HG02885 (cell line): ENCODE results near the gene PHF19.

Experiments used
- ATAC-seq: cut with Tn5 transposase; IDR thresholded peaks from one replicate; pipeline ENCODE4 v1.9.1; 2021; ENCODE audit warnings: mild to moderate bottlenecking; ENCODE audit not compliant: unreplicated experiment, poor library complexity

The PHF19 gene

DNA sequence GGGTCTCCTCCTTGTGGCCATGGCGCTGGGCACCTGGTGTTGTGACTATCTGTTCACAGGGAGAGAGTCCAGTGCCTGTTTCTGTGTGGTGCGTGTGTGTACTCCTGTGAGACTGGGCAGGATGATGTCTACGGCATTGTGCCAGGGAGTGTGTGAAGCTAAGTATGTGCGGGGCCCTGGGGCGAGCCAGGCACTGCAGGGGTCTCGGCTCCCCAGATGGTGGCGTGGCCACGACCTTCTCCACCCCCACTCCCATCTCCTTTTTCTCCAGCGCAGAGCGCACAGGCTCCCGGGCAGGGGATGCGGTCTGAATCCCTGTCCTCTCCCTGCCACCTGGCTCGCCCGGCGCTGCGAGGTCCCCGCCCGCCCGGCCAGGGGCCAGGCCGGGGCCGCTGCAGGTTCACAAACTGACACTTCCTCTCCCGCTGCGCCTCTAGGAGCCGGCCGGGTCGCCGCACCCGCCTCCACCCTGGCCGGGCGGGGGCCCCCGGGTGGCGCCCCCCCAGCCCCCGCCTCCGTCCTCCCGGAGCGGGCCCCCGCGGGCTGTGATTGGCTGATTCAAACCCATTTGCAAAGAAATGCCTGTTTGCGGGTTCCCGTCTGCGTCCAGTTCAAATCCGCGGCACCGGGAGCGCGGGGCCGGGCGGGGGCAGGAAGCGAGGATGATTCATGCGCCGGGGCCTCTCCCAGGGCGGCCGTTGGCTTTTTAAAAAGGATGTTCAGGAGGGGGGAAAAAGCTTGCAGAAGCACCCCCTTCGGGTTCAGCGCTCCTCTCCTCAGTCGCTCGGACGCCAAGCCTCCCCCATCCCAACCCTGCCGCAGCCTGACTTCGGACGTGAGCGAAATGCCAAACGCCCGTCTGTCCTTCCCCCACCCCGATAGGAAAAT, 790 bp downstream of the PHF19 start:
- ATAC-seq: peak; percentile 62

DNA sequence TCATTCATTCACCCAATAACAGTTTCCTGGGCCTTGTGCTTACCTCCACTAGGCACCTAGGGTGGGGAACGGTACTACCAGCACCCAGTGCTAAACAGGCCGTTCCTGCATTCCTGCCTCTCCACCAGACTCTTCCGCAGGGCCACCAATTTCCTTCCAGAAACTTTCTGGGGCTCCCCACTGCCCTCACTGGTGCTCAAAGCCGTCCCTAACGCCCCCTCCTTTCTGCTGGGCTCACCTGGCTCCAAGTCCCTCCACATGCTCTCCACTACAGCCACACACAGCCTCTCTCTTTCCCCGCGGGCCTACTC, 1.4 kb downstream of the PHF19 start:
- ATAC-seq: no peak

DNA sequence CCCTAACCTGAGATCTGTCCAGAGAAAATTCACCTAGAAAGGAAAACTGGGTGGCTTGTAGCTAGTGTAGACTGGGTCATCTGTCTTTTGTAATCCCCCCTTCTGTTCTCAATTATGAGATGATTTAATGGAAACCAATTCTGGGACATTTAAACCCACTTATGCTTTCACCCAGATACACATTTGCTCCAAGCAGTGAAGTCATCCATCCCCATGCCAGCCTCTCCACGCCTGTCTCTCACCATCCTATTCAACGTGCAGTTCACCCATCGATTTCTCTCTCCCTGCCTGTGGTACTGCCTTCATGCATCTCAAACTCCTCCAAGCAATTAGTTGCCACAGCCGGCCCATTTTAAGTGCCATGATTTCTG, 1.8 kb downstream of the PHF19 start:
- no peak for ATAC-seq

DNA sequence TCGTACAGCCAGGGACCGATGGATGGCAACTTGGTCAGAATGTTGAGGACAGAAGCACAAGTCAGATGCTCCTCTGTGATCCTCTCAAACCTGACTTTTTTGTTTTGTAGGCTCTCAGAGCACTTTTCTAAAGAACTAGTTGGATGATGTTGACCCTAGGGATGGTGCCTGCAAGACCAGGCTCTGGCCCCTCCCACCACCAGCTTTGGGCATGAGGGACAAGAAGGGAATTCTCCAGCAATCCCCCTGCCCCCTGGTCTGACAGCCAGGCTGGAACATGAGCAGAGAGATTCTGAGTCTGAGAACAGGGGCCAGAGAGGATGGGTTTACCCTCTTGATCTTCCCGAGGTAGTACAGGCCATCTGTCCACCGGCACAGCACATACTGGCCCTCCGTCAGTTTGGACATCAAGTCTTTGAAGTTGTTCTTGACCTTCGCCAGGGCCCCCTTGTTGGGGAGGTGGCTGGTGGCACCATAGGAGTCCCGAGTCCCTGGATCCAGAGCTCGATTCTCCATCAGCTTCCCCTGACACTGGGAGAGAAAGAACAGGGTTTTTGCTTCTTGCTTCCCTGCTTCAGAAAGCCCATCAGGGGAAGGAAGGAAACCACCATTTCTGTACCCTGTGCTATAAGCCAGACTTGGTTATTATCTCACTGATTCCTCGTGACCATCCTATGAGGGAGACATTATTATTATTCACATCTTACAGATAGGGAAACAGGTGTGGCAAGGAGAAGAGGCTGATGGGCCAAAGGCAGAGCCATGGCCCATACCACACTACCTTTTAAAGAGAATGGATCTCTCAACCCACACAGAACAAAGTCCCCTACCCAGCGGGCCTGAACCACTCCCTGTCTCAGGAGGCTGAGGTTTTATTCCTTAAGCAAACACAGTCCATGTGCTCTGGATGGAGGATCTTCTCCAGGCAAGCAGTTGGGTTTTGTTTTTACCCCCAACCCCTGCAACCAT, 2.5 kb downstream of the PHF19 start:
- no peak for ATAC-seq

GRCh38 chr9:120873512-120873911, 3.5 kb downstream of the PHF19 start:
- ATAC-seq: no peak

GRCh38 chr9:120872791-120873502, 4.0 kb downstream of the PHF19 start:
- ATAC-seq: no peak

GRCh38 chr9:120870206-120870605, 6.8 kb downstream of the PHF19 start:
- no peak for ATAC-seq

GRCh38 chr9:120869726-120870125, 7.3 kb downstream of the PHF19 start:
- ATAC-seq: no peak

DNA sequence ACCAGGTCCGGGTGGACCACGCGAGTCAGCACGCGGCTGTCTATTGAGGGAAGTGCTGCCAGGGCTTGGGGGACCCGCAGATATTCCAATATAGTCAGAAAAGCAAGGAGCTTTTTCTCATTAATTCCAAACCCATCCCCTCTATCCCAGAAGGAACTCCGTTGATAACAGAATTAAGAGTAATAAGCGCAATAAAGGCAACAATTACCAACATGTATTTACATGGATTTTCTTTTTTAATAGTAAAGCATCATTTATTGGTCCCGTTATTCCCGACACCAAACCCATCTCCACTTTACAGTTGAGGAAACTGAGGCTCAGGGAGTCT, 7.7 kb downstream of the PHF19 start:
- ATAC-seq: no peak

- ATAC-seq: peak; percentile 94
These were observed 8.2 kb downstream of the PHF19 start for GRCh38 chr9:120868676-120869359.

DNA sequence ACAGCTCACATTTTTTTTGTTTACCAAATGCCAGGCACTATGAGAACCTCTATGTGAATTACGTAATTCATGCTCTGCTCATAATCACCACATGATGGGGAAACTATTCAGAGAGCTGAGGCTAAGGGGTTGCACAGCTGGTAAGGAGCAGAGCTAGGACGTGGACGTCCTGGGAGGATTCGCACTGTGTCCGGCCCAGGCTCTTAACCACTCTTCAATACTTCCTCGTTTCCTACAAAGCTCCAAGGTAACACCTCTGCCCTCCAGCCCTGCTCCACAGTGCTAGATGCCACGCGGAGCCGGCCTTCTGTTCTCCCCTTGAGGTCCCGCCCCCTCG, 8.7 kb downstream of the PHF19 start:
- no peak for ATAC-seq

GRCh38 chr9:120867676-120868338, 9.2 kb downstream of the PHF19 start:
- ATAC-seq: no peak

- no peak for ATAC-seq
These were observed 10.3 kb downstream of the PHF19 start for GRCh38 chr9:120866651-120867050.

DNA sequence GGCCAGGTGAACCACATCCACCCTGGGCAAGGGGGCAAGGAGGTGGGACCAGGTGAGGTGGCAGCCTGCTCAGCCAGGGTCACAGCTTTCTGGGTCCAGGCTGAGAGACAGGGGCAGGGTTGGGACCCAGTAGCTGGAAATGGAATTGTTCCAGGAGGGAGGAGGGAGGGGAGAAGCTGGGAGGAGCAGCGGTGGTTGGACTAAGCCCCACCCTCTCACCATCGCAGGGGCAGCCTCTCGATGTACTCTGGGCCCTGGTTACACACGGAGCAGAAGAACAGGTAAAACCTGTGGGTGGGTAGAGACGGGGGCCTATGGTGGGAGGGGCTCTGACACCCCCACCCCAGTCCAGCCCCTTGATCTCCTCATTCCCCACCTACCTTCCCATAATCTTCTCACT, 11.2 kb downstream of the PHF19 start:
- no peak for ATAC-seq

GRCh38 chr9:120865176-120865575, 11.8 kb downstream of the PHF19 start:
- ATAC-seq: no peak

- ATAC-seq: no peak
These were observed 12.3 kb downstream of the PHF19 start for GRCh38 chr9:120864719-120865118.

GRCh38 chr9:120863833-120864232, 13.2 kb downstream of the PHF19 start:
- no peak for ATAC-seq

- ATAC-seq: no peak
These were observed 14.5 kb downstream of the PHF19 start for GRCh38 chr9:120862452-120862851.

GRCh38 chr9:120861935-120862334, 15.1 kb downstream of the PHF19 start:
- no peak for ATAC-seq

GRCh38 chr9:120860083-120860482, 16.9 kb downstream of the PHF19 start:
- ATAC-seq: no peak
